AG04449 (cell line): Measurements from ENCODE around the gene POLE.

Source experiments
- CTCF ChIA-PET: fragments of 350-600 bp; formaldehyde crosslinking; extraction: SDS; loops from one replicate; lab custom pipeline; 2021; ENCODE audit warnings: antibody characterized with exemption; lab: Yijun Ruan, JAX
- POLR2A ChIA-PET: fragments of 400-600, 350-600 bp; formaldehyde crosslinking; extraction: SDS; loops from one replicate; lab custom pipeline; 2020; ENCODE audit warnings: antibody characterized with exemption, inconsistent platforms; lab: Yijun Ruan, JAX
- DNase-seq: peaks from one replicate; pipeline ENCODE4 v3.0.0-alpha.2; 2010; ENCODE audit warnings: low read depth, low spot score
- H3K4me3 ChIP-seq: 2 replicates; pipeline ENCODE4 v1.5.1; 2011; ENCODE audit warnings: low read depth, mild to moderate bottlenecking, control low read depth, low read length
- CTCF ChIP-seq: IDR thresholded peaks from one replicate; pipeline ENCODE4 v1.5.1; 2011; ENCODE audit warnings: mild to moderate bottlenecking, moderate library complexity, low read length, control low read depth, inconsistent platforms; ENCODE audit not compliant: insufficient read depth; ENCODE audit errors: missing control alignments

POLE gene

DNA sequence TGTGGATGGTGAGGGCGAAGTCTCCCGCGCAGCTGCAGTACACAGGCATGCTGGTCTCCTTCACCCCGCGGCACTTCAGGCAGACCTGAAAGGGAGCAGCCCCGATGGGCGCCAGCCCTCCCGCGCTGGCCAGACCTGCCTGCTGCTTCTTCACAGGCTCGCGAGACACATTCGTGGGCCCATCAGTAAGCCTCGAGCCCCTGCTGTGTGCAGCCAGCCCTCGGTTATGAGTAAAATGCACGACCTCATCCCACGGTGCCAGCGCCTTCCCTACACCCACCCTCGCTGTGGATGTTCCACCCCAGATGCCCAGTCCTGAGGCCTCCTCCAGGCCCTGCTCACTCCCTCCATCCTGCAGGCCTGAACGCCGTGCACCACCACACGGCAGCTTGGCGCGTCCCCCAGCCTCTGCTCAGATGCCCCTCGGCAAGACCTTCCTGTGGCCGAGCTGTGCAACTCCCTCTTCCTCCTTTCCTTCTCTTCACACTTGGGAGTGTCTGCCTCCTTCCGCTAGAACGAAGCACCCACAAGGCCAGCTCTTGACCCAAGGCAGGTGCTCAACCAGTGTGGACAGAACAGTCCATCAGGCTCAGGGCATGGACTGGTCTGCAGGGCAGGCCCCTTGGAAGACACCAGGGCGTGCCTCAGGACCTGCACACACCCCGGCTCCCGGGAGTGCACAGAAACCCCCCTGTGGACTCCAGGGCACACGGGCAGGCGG lies 62.1 kb downstream of the POLE start:
- no peak overlapping the region for H3K4me3 ChIP-seq
- TF ChIP-seq CTCF = no peak
- ChIA-PET CTCF (interaction anchor here (1.0 to 1.9 kb wide), 6 partner anchors 11 to 471 kb away, joined by 3 to 9 read pairs (median 4); no protein-coding TSS in a partner anchor), POLR2A (no interaction called here)
- DNase-seq = no peak

DNA sequence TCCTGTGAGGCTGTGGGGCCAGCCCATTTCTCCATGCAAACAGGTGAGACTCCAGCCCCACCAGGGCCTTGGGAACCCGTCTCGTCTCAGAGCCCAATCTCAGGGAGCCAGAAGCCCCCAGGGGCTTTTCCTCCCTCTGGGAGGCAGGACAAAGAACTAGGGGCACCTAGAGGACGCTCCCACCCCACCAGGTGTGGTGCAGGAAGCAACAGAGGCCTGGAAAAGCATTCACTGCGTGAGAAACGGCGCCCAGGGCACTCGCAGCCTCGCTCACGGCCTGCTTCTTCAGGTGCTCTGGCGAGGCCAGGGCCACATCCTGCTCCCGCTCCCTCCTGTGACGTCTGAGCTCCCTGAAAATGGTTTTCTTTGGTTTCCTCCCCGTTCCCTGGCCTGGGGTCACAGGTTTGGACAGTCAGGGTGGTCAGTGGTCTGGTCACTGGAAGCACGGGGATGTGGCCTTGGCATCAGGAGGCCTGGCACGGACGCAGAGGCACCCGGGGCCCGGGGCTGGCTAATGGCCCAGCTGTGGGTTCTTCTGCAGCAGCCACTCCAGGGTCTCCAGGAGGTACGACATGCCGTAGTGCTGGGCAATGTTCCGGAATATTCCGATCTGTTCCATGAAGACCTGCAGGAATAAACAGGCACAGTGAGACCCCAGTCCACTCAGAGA lies 62.8 kb downstream of the POLE start:
- CTCF ChIA-PET = interaction anchor here (1.3 to 1.6 kb wide), 2 partner anchors 10 to 14 kb away, joined by 4 to 7 read pairs; no protein-coding TSS in a partner anchor
- no peak for DNase-seq
- no peak for TF ChIP-seq CTCF
- no peak overlapping the region for H3K4me3 ChIP-seq
- POLR2A ChIA-PET = no interaction called here

GRCh38 chr12:132623072-132623869 lies 63.9 kb downstream of the POLE start:
- POLR2A ChIA-PET = no interaction called here
- no peak overlapping the region for H3K4me3 ChIP-seq
- CTCF ChIA-PET = interaction anchor here (1.1 to 15.6 kb wide), 5 partner anchors 8 to 208 kb away, joined by 3 to 214 read pairs (median 12); partner anchors contain the start of gene LRCOL1
- no peak for DNase-seq
- TF ChIP-seq CTCF = no peak

DNA sequence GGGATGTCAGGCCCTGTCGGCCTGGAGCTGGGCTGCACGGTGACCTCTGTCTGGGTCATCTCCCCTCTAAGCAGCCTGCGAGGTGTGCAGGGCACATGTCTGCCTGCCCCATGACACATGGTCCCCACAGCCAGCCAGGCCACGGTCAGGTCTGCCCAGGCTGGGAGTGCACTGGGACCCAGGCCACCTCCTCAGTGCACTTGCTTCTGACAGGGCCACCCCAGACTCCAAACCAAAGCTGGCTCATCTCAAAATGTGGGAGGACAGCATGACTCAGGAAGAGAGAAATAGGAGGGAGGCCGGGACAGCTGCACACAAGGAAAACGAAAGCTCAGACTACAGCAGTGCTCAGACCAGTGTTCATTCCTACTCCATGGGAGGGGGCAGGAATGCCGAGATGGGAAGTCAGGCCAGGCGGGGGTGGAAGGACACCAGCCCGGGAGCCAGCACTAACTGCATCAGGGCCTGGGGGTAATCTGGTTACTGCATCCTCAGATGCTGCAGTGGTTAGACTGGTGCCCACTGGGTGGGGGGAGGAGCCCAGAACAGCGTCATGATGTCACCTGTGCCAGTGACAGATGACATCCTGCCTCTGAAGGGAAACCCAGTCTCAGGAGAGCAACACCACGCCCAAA lies 64.6 kb downstream of the POLE start:
- H3K4me3 ChIP-seq = no peak overlapping the region
- ChIA-PET CTCF (interaction anchor here (1.1 to 15.6 kb wide), 5 partner anchors 7 to 208 kb away, joined by 3 to 214 read pairs (median 12); partner anchors contain the start of gene LRCOL1), POLR2A (no interaction called here)
- no peak for TF ChIP-seq CTCF
- peak; percentile 46 for DNase-seq

- ChIA-PET CTCF (interaction anchor here (1.1 to 15.6 kb wide), 6 partner anchors 10 to 207 kb away, joined by 3 to 214 read pairs (median 8); partner anchors contain the start of gene LRCOL1), POLR2A (no interaction called here)
- TF ChIP-seq CTCF = no peak
Measured at GRCh38 chr12:132621657-132622435, 65.3 kb downstream of the POLE start.

More at GRCh38 chr12:132621657-132622435, 65.3 kb downstream of the POLE start:
- no peak overlapping the region for H3K4me3 ChIP-seq
- DNase-seq = no peak
